Measurements from ENCODE around the gene IL4I1. TPM values are rescaled to one million over a fixed set of nuclear protein-coding genes. Genes with fewer than 3 reads are reported as not detected.

Gene IL4I1
- total RNA-seq, 1 donor from 2014 or later, result 25.5 TPM

- POLR2A ChIA-PET, result interaction anchor here (2.1 kb wide), 1 partner anchor 9 kb away, joined by 7 read pairs; the partner anchor contains the start of genes ATF5 and NUP62
- no peak for TF ChIP-seq CTCF (IDR thresholded peaks at IDR 0.05)
- H3K27ac Mint-ChIP-seq, result no peak overlapping the region
- H3K27me3 Mint-ChIP-seq, result peaks cover 11% of the 10 kb centered on the region
- peaks cover 6% of the 10 kb centered on the region for H3K4me1 Mint-ChIP-seq
- no peak for ATAC-seq (ENCODE audit: low read depth)
- no peak overlapping the region for H3K4me3 Mint-ChIP-seq
- intact Hi-C loops (cut with micrococcal nuclease), result no loop called here
- no peaks in the 10 kb centered on the region for H3K9me3 Mint-ChIP-seq
- no peak for DNase-seq
- H3K36me3 Mint-ChIP-seq (ENCODE audit: low read depth), result peaks cover 3% of the 10 kb centered on the region
- CTCF ChIA-PET, result interaction anchor here (0.9 to 1.5 kb wide), 6 partner anchors 11 to 197 kb away, joined by 3 to 5 read pairs (median 3); no protein-coding TSS in a partner anchor
Measured at GRCh38 chr19:49938662-49939061, 42.0 kb upstream of the IL4I1 start.

GRCh38 chr19:49937750-49938381, 41.2 kb upstream of the IL4I1 start:
- POLR2A ChIA-PET, result interaction anchor here (1.0 to 2.1 kb wide), 2 partner anchors 8 to 47 kb away, joined by 3 to 7 read pairs; partner anchors contain the start of genes ATF5 and NUP62

GRCh38 chr19:49936549-49936948, 39.9 kb upstream of the IL4I1 start:
- TF ChIP-seq CTCF (IDR thresholded peaks at IDR 0.05), result no peak
- intact Hi-C loops (cut with micrococcal nuclease), result no loop called here
- ATAC-seq (ENCODE audit: low read depth), result no peak

More at GRCh38 chr19:49937750-49938381, 41.2 kb upstream of the IL4I1 start:
- peak; percentile 83 for ATAC-seq (ENCODE audit: low read depth)
- Mint-ChIP-seq H3K36me3 (ENCODE audit: low read depth) (peaks cover 8% of the 10 kb centered on the region), H3K27ac (no peak overlapping the region), H3K4me3 (no peak overlapping the region), H3K9me3 (no peaks in the 10 kb centered on the region), H3K27me3 (peaks cover 4% of the 10 kb centered on the region), H3K4me1 (peaks cover 6% of the 10 kb centered on the region)
- intact Hi-C loops (cut with micrococcal nuclease), result loop anchor here (1.0 kb wide), 1 partner anchor 45 kb away; no protein-coding TSS in a partner anchor
- peak; percentile 79 for TF ChIP-seq CTCF (IDR thresholded peaks at IDR 0.05)
- peak; percentile 80 for DNase-seq
- CTCF ChIA-PET, result interaction anchor here (0.7 to 1.5 kb wide), 10 partner anchors 10 to 886 kb away, joined by 3 to 6 read pairs (median 3); no protein-coding TSS in a partner anchor

GRCh38 chr19:49933643-49934042, 37.0 kb upstream of the IL4I1 start:
- Mint-ChIP-seq H3K4me1 (peaks cover 27% of the 10 kb centered on the region), H3K27ac (no peak overlapping the region), H3K4me3 (no peak overlapping the region), H3K9me3 (no peaks in the 10 kb centered on the region), H3K27me3 (no peaks in the 10 kb centered on the region), H3K36me3 (ENCODE audit: low read depth) (peaks cover 45% of the 10 kb centered on the region)
- CTCF ChIA-PET, result no interaction called here
- no peak for ATAC-seq (ENCODE audit: low read depth)
- no peak for DNase-seq
- POLR2A ChIA-PET, result interaction anchor here (0.9 to 9.5 kb wide), 5 partner anchors 16 to 57 kb away, joined by 3 to 229 read pairs (median 7); partner anchors contain the start of genes AKT1S1 and IL4I1
- TF ChIP-seq CTCF (IDR thresholded peaks at IDR 0.05), result no peak
- intact Hi-C loops (cut with micrococcal nuclease), result no loop called here

More at GRCh38 chr19:49936549-49936948, 39.9 kb upstream of the IL4I1 start:
- Mint-ChIP-seq H3K27me3 (peaks cover 3% of the 10 kb centered on the region), H3K4me1 (peaks cover 7% of the 10 kb centered on the region), H3K9me3 (no peaks in the 10 kb centered on the region), H3K4me3 (no peak overlapping the region), H3K27ac (no peak overlapping the region), H3K36me3 (ENCODE audit: low read depth) (peaks cover 19% of the 10 kb centered on the region)
- DNase-seq, result no peak
- ChIA-PET POLR2A (interaction anchor here (0.6 kb wide), 1 partner anchor 607 kb away, joined by 5 read pairs; no protein-coding TSS in a partner anchor), CTCF (interaction anchor here (1.0 kb wide), 1 partner anchor 14 kb away, joined by 3 read pairs; no protein-coding TSS in a partner anchor)

- Mint-ChIP-seq H3K4me3 (no peak overlapping the region), H3K9me3 (no peaks in the 10 kb centered on the region), H3K27ac (no peak overlapping the region), H3K27me3 (no peaks in the 10 kb centered on the region), H3K4me1 (peaks cover 33% of the 10 kb centered on the region), H3K36me3 (ENCODE audit: low read depth) (peaks cover 52% of the 10 kb centered on the region)
- intact Hi-C loops (cut with micrococcal nuclease), result no loop called here
- no peak for DNase-seq
- POLR2A ChIA-PET, result interaction anchor here (0.6 to 9.5 kb wide), 8 partner anchors 10 to 120 kb away, joined by 3 to 229 read pairs (median 6); partner anchors contain the start of genes AKT1S1, FUZ and IL4I1
- TF ChIP-seq CTCF (IDR thresholded peaks at IDR 0.05), result no peak
- CTCF ChIA-PET, result no interaction called here
- ATAC-seq (ENCODE audit: low read depth), result no peak
Measured at GRCh38 chr19:49932731-49933131, 36.0 kb upstream of the IL4I1 start.
